Heart right ventricle (tissue), 16 donors: ENCODE results near the gene PYGM. TPM values are rescaled to one million over a fixed set of nuclear protein-coding genes. Genes with fewer than 3 reads are reported as not detected.

ENCODE experiments used
- ATAC-seq, 8 donors: fragments of 200-7000 bp; cut with Tn5 transposase; one replicate each; pipeline ENCODE4 v1.9.1; 2020; ENCODE audit warnings: mild to moderate bottlenecking in 8 of 8, moderate library complexity in 8 of 8, moderate number of reproducible peaks in 1 of 8
- DNase-seq, 2 donors: peaks; one replicate each; pipeline ENCODE4 v3.0.0-alpha.2; 2020
- H3K27ac ChIP-seq, 10 donors: fragments of 200-600 bp; sonication (generic) in 2 of 10; one replicate each; pipeline versions ENCODE4 v1.5.0 to v1.8.0; 2020 to 2022; ENCODE audit warnings: mild to moderate bottlenecking in 3 of 10
- H3K27me3 ChIP-seq, 7 donors: fragments of 200-600 bp; one replicate each; pipeline ENCODE4 v1.8.0; 2021 to 2022; ENCODE audit warnings: mild to moderate bottlenecking in 2 of 7
- H3K36me3 ChIP-seq, 9 donors: fragments of 200-600 bp; sonication (generic) in 1 of 9; one replicate each; pipeline versions ENCODE4 v1.5.0 to v1.8.0; 2020 to 2022; ENCODE audit warnings: mild to moderate bottlenecking in 2 of 9
- H3K4me1 ChIP-seq, 9 donors: fragments of 200-600 bp; sonication (generic) in 1 of 9; one replicate each; pipeline versions ENCODE4 v1.5.0 to v1.8.0; 2020 to 2022; ENCODE audit warnings: mild to moderate bottlenecking in 4 of 9
- H3K4me3 ChIP-seq, 10 donors: fragments of 200-600 bp; sonication (generic) in 2 of 10; one replicate each; pipeline versions ENCODE4 v1.5.0 to v1.8.0; 2020 to 2022; ENCODE audit warnings: mild to moderate bottlenecking in 7 of 10, moderate library complexity in 2 of 10
- H3K9me3 ChIP-seq, 11 donors: fragments of 200-600 bp in 10 of 11; sonication (generic) in 2 of 11; one replicate each; pipeline versions ENCODE4 v1.5.0 to v1.8.0; 2013 to 2022; ENCODE audit warnings: mild to moderate bottlenecking in 2 of 11, control low read depth in 1 of 11, moderate library complexity in 1 of 11
- WGBS, 2 donors: extraction: QIAGEN DNeasy Blood & Tissue Kit; methylation state at CpG; one replicate each; pipeline ENCODE4 v1.1.7; 2013; ENCODE audit warnings: inconsistent platforms in 1 of 2; 5-methylcytosine and 5-hydroxymethylcytosine counted together
- intact Hi-C, 10 donors: fragments of 100-400 bp; cut with DNase I; formaldehyde crosslinking; loops; one replicate each; pipeline versions ENCODE4 v1.11.1 to v1.14.2; 2022
- polyA plus RNA-seq, 2 donors: library from polyadenylated mRNA; stranded (reverse); fragments of 200-250 nt; gene quantifications; one replicate each; pipeline ENCODE4 v1.2.3, GENCODE V29; 2013
- total RNA-seq, 10 donors: library from RNA; stranded (reverse); fragmentation: NEBNext Ultra II Directional in 3 of 10; extraction: Animal tissue kit (Norgen Biotek cat#: 25700) in 3 of 10; gene quantifications; one replicate each; pipeline versions ENCODE4 v1.2.1 to v1.2.4, GENCODE V29; 2021 to 2023
- TF ChIP-seq, protein P1 (sequence below), 9 donors: fragments of 200-600 bp; sonication (generic) in 2 of 9; IDR thresholded peaks; one replicate each; pipeline versions ENCODE4 v1.5.0 to v1.8.0; 2021 to 2022; ENCODE audit warnings: antibody characterized with exemption in 9 of 9, mild to moderate bottlenecking in 5 of 9, moderate library complexity in 1 of 9
- donor health status: Arrhythmogenic right ventricular cardiomyopathy.
- donor health status: ischemic (EF 13 %, LVEDD 7.1; RV severe dilation, severe dysfunction).
- donor health status: healthy with polysubstance abuse.
- donor health status: DM: no; HTN: yes; CAD: no.
- donor health status: DM: no; HTN: no; CAD: no.
- donor health status: ischemic (EF 25% LVEDD 6.9; RV normal size, moderate dysfunction).
- donor health status: ischemic (EF 25% LVEDD 5.7; RV mildly dilated, moderate dysfunction).
- donor health status: healthy.
- donor health status: DM: yes; HTN: yes; CAD: no.
- donor health status: Ischemic cardiomyopathy.
- donor health status: ischemic (EF 35%, LVEDD 5.7; RV mildly dilated, moderate dysfunction).
- donor health status: nonischemic (EF 11% LVEDD 7.7; RV severe dilation, severe dysfunction).
- donor health status: DM: yes; HTN: yes; CAD: no.
- donor health status: PGD.
- donor health status: ischemic (EF 29% LVEDD 5.4; RV normal size, mild dysfunction).
- donor health status: nonischemic (EF 23%, LVEDD 6.1; RV moderate dilation, normal function).

Gene PYGM
- total and polyA plus RNA-seq, 12 donors = 11.3 to 249 (median 115) TPM

DNA sequence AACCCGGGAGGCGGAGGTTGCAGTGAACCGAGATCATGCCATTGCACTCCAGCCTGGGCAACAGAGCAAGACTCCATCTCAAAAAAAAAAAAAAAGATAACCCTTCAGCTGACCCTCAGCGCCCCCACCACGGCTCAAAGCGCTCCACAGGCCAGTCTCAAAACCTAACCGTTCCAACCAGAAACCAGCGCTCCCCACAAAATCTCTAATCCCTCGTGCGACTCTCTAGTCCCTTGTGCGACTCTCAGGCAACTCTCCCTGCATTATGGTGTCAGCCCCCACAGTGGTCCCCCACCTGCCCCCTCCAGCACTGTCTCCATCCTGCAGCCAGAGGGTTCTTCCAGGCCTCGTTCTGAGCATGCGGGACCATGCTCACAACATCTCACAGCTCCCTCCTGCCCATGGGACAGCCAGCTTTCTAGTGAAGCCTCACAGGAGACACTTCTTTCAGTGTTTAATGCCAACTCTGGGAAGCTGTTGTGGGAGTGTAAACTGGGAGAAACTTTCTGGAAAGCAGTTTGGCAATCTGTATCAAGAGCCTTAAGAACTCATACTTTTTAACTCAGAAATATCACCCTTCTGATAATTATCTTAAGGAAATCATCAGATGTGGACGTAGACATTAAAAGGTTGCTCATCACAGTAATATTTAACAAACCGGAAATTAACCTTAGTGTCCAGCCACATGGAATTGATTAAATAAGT, 11.7 kb downstream of the PYGM start:
- no peak for DNase-seq
- intact Hi-C loops = no loop called here
- WGBS, 2 donors = 81 to 83% methylated on average over 14 to 15 of the region's 15 CpGs
- TF ChIP-seq, protein P1, sequence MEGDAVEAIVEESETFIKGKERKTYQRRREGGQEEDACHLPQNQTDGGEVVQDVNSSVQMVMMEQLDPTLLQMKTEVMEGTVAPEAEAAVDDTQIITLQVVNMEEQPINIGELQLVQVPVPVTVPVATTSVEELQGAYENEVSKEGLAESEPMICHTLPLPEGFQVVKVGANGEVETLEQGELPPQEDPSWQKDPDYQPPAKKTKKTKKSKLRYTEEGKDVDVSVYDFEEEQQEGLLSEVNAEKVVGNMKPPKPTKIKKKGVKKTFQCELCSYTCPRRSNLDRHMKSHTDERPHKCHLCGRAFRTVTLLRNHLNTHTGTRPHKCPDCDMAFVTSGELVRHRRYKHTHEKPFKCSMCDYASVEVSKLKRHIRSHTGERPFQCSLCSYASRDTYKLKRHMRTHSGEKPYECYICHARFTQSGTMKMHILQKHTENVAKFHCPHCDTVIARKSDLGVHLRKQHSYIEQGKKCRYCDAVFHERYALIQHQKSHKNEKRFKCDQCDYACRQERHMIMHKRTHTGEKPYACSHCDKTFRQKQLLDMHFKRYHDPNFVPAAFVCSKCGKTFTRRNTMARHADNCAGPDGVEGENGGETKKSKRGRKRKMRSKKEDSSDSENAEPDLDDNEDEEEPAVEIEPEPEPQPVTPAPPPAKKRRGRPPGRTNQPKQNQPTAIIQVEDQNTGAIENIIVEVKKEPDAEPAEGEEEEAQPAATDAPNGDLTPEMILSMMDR (IDR thresholded peaks at IDR 0.05) = no peak
- Histone ChIP-seq H3K27me3 (no peaks in the 10 kb centered on the region), H3K9me3 (no peaks in the 10 kb centered on the region), H3K36me3 (peaks cover 0 to 36% (median 10%) of the 10 kb centered on the region in 9 donors), H3K4me1 (peaks cover 12 to 28% (median 27%) of the 10 kb centered on the region in 9 donors), H3K4me3 (no peak overlapping the region), H3K27ac (peak overlapping the region in 1 of 10 donors; percentile 36)
- ATAC-seq = no peak

DNA sequence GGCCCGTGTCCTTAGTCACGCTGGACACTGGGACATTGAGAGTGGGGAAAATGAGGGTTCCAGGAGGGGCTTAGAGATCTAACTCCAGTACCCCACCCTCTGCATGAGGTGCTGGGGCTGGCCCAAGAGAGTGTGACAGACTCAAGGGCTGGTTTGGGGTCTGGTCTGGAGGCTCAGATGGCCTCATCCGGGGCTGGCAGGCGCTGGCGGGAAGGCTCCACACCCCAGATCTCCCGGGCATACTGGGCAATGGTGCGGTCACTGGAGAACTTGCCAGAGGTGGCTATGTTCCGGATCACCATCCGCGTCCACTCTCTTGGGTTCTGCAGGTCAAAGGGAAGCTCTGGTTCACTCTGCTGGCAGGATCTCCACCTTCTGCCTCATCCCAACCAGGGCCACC, 13.3 kb downstream of the PYGM start:
- no peaks in the 10 kb centered on the region for H3K27me3 ChIP-seq
- TF ChIP-seq, protein P1 (IDR thresholded peaks at IDR 0.05) = no peak
- WGBS, 2 donors = 64 to 76% methylated on average over 10 of the region's 10 CpGs
- peak overlapping the region in 3 of 10 donors; percentile 63 to 72 (median 66) for H3K4me3 ChIP-seq
- peaks cover 0 to 21% (median 3%) of the 10 kb centered on the region in 9 donors for H3K36me3 ChIP-seq
- peak overlapping the region; percentile 54 to 99 (median 96) for H3K27ac ChIP-seq
- H3K9me3 ChIP-seq = no peaks in the 10 kb centered on the region
- ATAC-seq = no peak
- H3K4me1 ChIP-seq = peaks cover 16 to 44% (median 41%) of the 10 kb centered on the region in 9 donors
- DNase-seq = no peak
- intact Hi-C loops = no loop called here

DNA sequence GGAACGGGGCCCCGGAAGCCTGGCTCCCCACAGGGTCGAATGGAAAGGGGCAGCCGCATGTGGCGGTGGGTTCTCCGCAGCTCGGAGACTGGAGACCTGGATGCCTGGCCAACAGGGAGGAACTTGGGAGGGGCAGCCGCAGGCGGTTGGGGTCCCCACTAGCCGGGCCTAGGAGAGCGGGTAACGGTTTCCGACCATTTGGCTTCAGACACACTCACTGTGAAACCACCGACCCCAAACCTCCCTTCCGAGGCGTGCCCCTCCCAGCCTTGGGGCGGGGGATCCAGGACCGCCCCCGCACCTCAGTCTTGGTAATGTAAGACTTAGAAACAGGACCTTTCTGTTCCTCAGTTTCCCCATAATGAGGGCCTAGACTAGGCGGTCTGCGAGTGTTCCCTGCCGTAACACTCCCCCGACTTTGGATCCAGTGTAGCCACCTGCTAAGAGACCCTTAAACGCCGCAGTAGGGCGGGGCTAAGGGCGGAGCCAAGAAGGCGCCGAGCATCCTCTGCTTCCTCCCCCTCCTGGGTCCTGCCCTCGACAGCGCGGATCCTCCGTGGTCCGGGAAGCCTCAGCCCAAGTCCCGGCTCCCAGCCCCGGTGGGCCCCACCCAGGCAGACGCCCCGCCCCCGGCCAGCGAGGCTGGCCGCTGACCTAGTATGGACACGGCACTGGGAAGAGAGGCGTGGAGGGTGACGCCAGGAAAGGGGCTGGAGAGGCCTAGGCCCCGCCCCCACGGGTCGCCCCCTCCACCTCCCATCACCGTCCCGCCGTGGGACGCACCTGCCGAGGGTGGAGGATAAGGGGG, 14.0 kb downstream of the PYGM start:
- TF ChIP-seq, protein P1 (IDR thresholded peaks at IDR 0.05) = no peak
- H3K4me3 ChIP-seq = peak overlapping the region; percentile 44 to 80 (median 68)
- ATAC-seq (peak; percentile 69 to 85 (median 78)), DNase-seq (peak; percentile 94)
- no peaks in the 10 kb centered on the region for H3K27me3 ChIP-seq
- WGBS, 2 donors = 1 to 2% methylated on average over 52 of the region's 52 CpGs
- H3K4me1 ChIP-seq = peaks cover 16 to 44% (median 41%) of the 10 kb centered on the region in 9 donors
- H3K27ac ChIP-seq = peak overlapping the region; percentile 91 to 99 (median 96)
- H3K36me3 ChIP-seq = peaks cover 0 to 17% (median 0%) of the 10 kb centered on the region in 9 donors
- H3K9me3 ChIP-seq = no peaks in the 10 kb centered on the region
- intact Hi-C loops = no loop called here

DNA sequence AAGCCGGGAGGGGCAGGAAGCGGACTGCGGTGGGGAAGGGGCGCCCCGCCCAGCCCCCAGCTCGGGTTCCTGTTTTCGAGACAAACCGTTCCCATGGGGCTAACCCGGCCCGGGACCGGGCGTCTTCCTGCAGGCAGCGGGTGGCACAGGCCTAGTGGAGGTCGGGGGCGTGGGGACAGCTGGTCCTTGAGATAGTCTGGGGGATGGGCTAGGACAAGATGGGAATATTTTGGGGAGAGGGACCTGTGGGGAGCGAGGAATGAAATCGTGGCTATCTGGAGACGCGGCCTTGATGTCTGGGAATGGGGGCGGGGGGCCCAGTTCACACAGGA, 14.6 kb downstream of the PYGM start:
- Histone ChIP-seq H3K36me3 (peaks cover 0 to 15% (median 0%) of the 10 kb centered on the region in 9 donors), H3K27me3 (no peaks in the 10 kb centered on the region), H3K27ac (peak overlapping the region; percentile 91 to 99 (median 96)), H3K4me3 (peak overlapping the region; percentile 44 to 80 (median 68)), H3K9me3 (no peaks in the 10 kb centered on the region), H3K4me1 (peaks cover 16 to 44% (median 41%) of the 10 kb centered on the region in 9 donors)
- DNase-seq = peak; percentile 86 to 88
- TF ChIP-seq, protein P1 (IDR thresholded peaks at IDR 0.05) = no peak
- 1 to 2% methylated on average over 20 of the region's 20 CpGs for WGBS, 2 donors
- intact Hi-C loops = no loop called here
- ATAC-seq = peak in 7 of 8 donors; percentile 2 to 52 (median 27)
